Erythroblast (primary cell): ENCODE results near the gene PDLIM5.
"Not testable (repeated sequence)": the region's sequence is repeated elsewhere in the genome, so short reads cannot be mapped to it uniquely, and the experiment has no call there.

Experiments
- DNase-seq, 2 experiments: peaks; one replicate each; lab custom pipeline; 2025; lab: John Stamatoyannopoulos, UW
- GATA1 ChIP-seq: IDR thresholded peaks from 2 replicates; pipeline ENCODE4 v1.6.1; 2011; ENCODE audit warnings: low read depth, mild to moderate bottlenecking, control low read depth, low read length, moderate library complexity
- POLR2A ChIP-seq: IDR thresholded peaks from 2 replicates; pipeline ENCODE4 v1.6.1; 2011; ENCODE audit warnings: mild to moderate bottlenecking, low read length

Gene PDLIM5

DNA sequence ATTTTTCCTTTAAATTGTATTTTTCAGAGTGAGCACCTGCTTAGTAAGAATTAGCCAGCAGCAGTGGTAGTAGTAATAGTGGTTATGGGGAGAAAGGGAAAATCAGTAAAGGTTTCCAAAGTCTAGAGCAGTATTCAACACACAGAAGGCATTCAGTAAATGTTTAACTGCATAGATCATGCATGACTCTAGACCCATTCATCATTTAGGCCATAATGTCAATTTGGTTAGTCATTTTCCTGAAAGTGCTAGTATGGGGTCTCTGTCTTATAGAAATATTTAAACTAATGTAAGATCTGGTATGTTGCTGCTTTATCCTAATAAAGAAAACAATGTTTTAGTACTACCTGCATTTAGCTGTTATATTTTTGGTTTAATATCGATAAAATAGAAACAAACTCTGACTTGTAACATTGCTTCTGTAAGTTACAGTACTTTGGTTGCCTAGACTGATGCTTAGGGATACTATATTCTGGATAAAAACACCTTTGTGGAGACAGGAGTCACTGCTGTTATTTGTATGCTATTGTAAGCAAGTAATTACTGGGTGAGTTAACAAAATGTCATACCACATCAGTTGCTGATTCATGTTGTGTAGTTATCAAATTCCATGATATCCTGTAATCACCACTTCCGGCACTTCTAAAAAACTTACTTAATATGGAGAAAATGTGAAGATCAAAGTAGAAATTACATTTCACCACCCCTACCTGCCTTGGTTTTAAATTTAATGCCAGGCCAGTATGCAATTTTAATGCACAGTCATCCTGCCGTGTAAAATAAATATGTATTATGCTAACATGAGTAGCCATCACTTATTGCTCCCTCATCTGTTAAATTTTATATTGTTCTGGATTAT lies 190.2 kb downstream of the PDLIM5 start:
- no peak for DNase-seq

DNA sequence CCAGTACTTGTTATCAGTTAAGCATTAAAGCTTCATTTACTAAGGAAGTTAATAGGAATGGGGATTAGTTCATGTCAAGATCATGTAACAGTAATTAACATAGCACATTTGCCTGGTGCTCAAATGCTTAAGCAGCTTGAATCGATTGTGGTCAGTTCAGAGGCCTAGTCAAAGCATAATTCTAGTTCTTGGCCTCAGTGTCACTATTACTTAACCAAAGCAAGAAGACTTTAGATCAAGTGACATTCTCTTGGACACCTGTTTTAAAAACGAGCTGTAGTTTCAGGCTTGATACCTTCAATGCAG lies 190.8 kb downstream of the PDLIM5 start:
- no peak for DNase-seq
- TF ChIP-seq POLR2A (no peak), GATA1 (no peak)

More for the DNA sequence above, 190.2 kb downstream of the PDLIM5 start:
- TF ChIP-seq POLR2A (no peak), GATA1 (no peak)

DNA sequence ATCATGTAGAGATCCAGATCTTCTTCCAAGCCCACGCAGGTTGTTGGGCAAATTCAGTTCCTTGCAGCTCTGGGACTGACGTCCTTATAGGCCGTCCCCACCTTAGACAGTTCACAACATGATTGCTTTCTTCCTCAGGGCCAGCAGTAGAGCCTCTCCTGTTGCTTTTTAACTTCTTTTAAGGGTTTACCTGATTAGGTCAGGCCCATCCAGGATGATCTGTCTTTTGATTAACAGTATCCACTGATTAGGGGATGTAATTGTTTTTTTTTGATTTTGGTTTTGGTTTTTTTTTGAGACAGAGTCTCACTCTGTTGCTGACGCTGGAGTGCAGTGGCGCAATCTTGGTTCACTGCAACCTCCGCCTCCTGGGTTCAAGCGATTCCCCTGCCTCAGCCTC lies 197.0 kb downstream of the PDLIM5 start:
- DNase-seq: no peak

DNA sequence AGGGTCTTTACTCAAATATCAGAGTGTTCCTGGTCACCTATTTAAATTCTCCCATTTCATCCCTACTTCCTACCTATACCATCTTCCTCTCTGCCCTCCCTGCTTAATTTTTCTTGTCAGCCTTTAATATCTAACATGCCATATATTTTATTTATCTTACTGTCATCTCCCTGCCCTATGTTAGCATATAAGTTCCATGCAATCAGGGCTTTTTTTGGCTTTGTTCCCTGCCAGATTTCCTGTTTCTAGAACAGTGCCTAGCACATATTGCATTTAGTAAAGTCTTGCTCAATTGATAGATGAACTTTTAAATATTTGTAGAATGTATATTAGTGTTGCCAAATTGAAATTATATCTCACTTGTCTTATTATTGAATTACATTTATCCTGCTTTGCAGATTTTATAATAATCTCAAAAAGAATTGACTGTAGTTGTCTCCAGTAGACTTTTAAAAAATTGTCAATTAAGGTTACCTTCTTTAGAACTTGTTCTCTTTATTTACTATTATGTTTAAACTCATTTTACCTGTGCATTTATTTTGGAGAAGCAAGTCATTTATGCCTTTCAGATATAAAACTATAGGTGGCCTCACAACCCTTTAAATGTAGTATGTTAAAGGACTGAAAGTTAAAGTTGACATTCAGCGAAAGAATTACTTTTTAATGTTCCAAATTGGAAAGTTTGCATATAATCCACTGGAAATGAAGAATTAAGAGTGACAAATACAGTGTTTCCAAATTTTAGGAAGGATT lies 197.8 kb downstream of the PDLIM5 start:
- TF ChIP-seq POLR2A: no peak
- no peak for TF ChIP-seq GATA1
- no peak for DNase-seq

More for the DNA sequence above, 197.0 kb downstream of the PDLIM5 start:
- no peak for TF ChIP-seq POLR2A
- no peak for TF ChIP-seq GATA1

DNA sequence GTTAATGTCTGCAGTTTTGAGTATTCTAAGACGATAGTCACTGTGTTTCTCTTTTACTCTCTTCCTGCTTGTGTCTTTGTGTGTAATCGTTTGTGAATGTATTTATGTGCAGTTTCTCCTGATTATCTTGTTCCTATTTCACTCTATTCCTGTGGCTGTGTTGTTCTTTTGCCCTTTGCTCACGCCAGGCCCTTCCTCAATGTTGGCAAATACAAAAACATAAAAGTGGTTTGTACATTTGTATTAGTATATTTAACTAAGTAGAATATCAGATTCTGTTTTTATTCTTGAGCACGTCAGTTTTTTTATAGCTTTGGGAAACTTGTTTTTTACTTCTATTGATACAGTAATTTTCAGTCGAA lies 198.4 kb downstream of the PDLIM5 start:
- TF ChIP-seq POLR2A: no peak
- DNase-seq: no peak

DNA sequence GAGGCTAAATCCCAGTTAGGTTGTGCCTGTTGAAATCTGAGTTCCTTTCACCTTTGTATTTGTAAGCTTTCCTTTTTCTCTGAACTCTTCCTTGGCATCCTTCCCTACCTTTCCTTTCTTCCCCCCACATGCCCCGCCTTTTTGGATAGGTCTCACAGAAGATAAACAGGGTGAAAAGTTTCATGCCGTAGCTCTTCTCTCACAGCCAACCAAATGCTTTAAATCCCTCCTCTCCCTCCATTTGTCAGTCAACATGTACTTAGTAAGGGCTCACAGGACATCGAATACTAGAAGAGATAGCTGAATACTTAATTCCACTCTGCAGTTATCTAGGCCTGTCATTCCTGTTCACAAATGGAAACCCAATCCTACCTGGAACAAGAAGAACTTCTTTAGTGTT lies 198.9 kb downstream of the PDLIM5 start:
- no peak for DNase-seq
- TF ChIP-seq POLR2A (no peak), GATA1 (no peak)

DNA sequence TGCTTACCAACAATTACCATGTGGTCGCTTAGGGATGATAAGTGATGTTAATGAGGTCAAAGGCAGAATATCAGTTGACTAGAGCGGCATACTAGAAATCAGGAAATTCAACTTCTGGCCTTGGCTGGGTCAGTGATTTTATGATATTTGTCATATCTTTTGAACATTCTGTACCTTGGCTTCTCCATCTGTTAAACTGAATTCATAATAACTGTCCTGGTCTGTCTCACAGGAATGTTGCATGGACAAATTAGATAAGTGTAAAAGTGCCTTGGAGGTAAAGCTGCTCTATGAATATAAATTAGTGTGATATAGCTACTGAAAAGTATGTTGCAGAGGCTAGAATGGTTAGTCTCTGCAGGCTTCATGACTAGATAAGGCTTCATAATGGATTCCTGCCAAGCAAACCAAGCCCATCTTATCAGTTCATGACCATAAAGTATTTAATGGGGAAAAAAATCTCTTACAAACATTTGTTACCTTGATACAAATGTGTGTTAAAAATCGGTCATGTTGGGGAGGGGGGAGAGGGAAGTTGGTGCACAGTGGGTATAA lies 201.4 kb downstream of the PDLIM5 start:
- peak; percentile 41 to 83 for DNase-seq
- TF ChIP-seq GATA1 (no peak), POLR2A (no peak)

DNA sequence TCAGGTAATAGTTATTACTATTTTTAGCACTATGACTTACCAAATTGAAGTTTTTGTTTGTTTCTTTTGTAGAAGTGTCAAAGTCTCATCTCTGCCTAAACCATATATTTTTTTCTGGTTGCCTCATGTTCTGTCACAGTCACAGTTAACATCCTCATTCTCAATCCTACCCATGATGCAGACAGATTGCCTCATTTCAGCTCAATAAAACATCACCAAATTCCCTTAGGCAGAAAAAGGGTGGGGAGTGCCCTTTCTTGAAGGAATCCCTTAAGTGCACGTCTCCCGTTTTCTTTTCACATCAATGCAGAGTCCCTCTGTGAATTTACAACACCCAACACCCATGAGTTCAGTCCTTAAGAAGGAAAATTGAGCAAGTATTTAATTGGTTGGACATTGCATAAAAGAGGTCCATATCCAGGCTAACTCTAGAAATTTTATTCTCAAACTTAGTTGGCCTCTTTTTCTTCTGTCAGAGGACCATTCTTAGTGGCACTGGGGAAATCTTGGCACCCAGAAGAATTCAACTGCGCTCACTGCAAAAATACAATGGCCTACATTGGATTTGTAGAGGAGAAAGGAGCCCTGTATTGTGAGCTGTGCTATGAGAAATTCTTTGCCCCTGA lies 202.4 kb downstream of the PDLIM5 start:
- DNase-seq: no peak
- TF ChIP-seq POLR2A (no peak), GATA1 (no peak)

DNA sequence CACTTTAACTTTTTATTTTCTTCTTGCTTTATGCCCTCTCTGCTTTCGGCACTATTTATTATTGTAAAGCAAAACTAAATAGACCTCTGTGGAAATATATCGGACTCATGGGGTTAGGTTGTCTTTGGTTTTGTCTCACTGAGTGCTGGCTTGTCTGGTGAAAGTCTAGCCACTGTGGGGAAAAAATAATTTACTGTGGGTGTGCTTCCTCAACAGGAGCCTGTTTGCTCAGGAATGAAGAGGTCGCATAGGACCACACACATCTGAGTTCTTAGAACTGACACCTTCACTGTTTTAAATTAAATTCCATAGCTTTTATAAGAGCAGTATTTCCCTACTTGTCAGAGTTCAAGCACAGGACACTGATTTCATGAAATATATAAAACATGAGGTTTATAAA lies 203.0 kb downstream of the PDLIM5 start:
- no peak for DNase-seq

DNA sequence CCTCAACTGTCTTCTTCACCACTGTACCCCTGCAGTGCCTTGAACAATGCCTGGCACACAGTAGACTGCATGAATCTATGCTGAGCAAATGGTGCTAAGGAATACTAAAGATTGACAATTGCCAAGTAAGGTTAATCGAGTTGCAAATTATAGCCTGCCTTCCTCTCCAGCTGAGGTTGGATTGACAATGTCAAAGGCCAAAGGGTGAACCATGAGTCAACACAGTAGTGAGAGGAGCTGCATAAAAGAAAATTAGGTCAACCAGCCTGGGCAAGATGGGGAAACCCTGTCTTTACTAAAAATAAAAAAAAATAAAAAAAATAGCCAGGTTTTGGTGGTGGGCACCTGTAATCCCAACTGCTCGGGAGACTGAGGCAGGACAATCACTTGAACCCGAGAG lies 208.9 kb downstream of the PDLIM5 start:
- DNase-seq: no peak
- TF ChIP-seq POLR2A (no peak), GATA1 (no peak)

More for the DNA sequence above, 203.0 kb downstream of the PDLIM5 start:
- TF ChIP-seq POLR2A (no peak), GATA1 (no peak)

DNA sequence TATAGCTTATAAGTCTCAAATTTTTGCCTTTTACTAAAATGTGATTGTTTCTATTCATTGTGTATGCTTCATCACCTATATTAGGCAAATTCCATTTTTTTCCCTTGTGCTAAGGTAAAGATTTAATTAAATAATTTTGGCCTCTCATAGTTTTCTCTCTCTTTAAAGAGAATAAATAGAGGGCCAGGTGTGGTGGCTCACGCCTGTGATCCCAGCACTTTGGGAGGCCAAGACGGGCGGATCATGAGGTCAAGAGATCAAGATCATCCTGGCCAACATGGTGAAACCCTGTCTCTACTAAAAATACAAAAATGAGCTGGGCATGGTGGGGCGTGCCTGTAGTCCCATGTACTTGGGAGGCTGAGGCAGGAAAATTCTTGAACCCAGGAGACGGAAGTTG lies 213.3 kb downstream of the PDLIM5 start:
- not testable (repeated sequence) for DNase-seq

DNA sequence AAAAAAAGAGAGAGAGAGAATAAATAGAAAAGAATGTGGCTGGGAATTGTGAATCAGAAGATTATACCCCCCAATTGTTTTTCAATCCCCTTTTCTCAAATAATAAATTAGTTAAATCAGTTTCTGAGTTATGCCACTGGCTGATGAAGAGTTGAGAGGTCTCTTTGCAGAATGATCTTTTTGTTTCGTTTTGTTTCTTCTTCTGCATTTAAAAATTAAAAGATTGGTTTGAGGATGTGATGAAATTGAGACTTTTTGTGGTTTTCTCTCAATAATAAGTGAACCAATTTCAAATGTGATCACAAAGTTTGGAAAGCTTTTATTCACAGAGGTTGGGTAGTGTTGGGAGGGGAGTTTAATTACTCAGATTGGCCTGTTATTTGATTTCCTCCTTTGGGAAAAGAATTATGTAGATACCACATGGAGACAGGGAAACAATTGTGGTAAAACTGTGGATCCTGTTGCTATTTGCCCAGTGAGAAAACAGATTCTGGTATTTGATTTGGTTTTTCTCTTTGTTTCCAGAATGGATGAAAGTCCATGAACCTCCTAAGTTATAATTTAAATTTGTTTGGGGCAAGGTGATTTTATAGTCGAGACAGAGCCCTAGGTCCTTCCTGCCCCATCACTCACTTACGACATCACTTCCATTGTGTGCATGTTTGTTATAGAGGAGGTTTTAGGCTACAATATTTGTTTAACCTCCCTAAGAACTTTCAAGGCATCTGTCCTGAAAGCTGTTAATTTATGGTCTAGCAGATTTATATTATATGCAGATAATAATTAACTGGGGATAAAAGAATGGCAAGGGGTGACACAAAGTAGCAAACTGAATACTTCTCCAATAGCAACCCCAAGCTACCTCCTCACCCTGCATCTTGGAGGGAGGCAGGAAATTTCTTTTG lies 214.0 kb downstream of the PDLIM5 start:
- no peak for DNase-seq
- TF ChIP-seq GATA1 (no peak), POLR2A (no peak)

DNA sequence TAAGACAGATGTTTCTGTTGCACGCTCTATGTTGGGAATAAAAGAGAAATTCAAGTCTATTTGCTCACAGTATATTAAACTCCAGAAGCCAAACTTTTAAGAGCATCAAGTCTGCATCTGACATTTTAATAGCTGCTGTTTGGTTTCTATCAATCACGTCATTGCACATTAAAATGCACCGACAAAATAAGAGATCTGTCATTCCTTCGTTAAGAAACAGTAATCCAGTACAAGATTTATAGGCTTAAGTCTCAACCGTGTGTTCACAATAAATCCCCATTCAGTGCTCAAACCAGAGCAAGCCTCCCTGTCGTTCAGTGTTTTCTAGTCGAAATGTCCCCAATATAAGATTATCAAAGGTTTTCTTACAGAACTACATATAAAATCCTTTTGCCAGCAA lies 217.0 kb downstream of the PDLIM5 start:
- TF ChIP-seq POLR2A: no peak
- TF ChIP-seq GATA1: no peak
- DNase-seq: no peak
